Calu3 (cell line): ENCODE data around the gene HEXD. TPM values are rescaled to one million over a fixed set of nuclear protein-coding genes. Genes with fewer than 3 reads are reported as not detected.

Experiments
- BruUV-seq: library from RNA; stranded (reverse); fragments of 400-500 nt; replicated peaks from 2 replicates; lab custom pipeline; 2021; lab: Mats Ljungman, UMichigan
- CTCF ChIA-PET: fragments of 300-600 bp; sonication (Branson Sonifier 250); formaldehyde crosslinking; loops from one replicate; lab custom pipeline; 2022; ENCODE audit warnings: antibody characterized with exemption; lab: Charles Lee
- DNase-seq: peaks from one replicate; pipeline ENCODE4 v3.0.0; 2022
- H3K27ac Mint-ChIP-seq: one replicate; pipeline ENCODE4 v1.8.0; 2022; ENCODE audit warnings: mixed read lengths; ENCODE audit not compliant: unreplicated experiment
- H3K27me3 Mint-ChIP-seq: one replicate; pipeline ENCODE4 v1.8.0; 2022; ENCODE audit warnings: mixed read lengths; ENCODE audit not compliant: unreplicated experiment
- H3K36me3 Mint-ChIP-seq: one replicate; pipeline ENCODE4 v1.8.0; 2022; ENCODE audit warnings: mild to moderate bottlenecking, moderate library complexity, mixed read lengths; ENCODE audit not compliant: insufficient read depth, unreplicated experiment
- H3K4me1 Mint-ChIP-seq: one replicate; pipeline ENCODE4 v1.8.0; 2022; ENCODE audit warnings: mild to moderate bottlenecking, low read depth, mixed read lengths; ENCODE audit not compliant: unreplicated experiment
- H3K4me3 Mint-ChIP-seq: one replicate; pipeline ENCODE4 v1.8.0; 2022; ENCODE audit warnings: mild to moderate bottlenecking, low read depth, moderate library complexity, mixed read lengths; ENCODE audit not compliant: unreplicated experiment
- H3K9me3 Mint-ChIP-seq: one replicate; pipeline ENCODE4 v1.8.0; 2022; ENCODE audit warnings: low read depth, mixed read lengths; ENCODE audit not compliant: unreplicated experiment
- CTCF ChIP-seq: fragments of 200-600 bp; IDR thresholded peaks from one replicate; pipeline ENCODE4 v1.8.0; 2022; ENCODE audit warnings: antibody characterized with exemption; ENCODE audit not compliant: unreplicated experiment
- intact Hi-C: fragments of 100-400 bp; cut with micrococcal nuclease; formaldehyde crosslinking; loops from one replicate; pipeline ENCODE4 v1.10.0; 2022; ENCODE audit not compliant: unreplicated experiment
- total RNA-seq: library from RNA; stranded (reverse); gene quantifications from 2 replicates; pipeline ENCODE4 v1.2.3, GENCODE V29; 2022

Gene HEXD
- total RNA-seq, 1 experiment from 2014 or later = 30.7 TPM

GRCh38 chr17:82461827-82462524 lies 43.8 kb downstream of the HEXD start:
- peak overlapping the region; percentile 2 for H3K27ac Mint-ChIP-seq
- DNase-seq = peak; percentile 57
- no peaks in the 10 kb centered on the region for H3K27me3 Mint-ChIP-seq
- CTCF ChIA-PET = no interaction called here
- no TSS peak for BruUV-seq
- intact Hi-C loops = no loop called here
- H3K4me1 Mint-ChIP-seq = peaks cover 35% of the 10 kb centered on the region
- H3K36me3 Mint-ChIP-seq = peaks cover 52% of the 10 kb centered on the region
- no peak overlapping the region for H3K4me3 Mint-ChIP-seq
- no peak for TF ChIP-seq CTCF
- H3K9me3 Mint-ChIP-seq = no peaks in the 10 kb centered on the region

- no TSS peak for BruUV-seq
- no peak overlapping the region for H3K27ac Mint-ChIP-seq
- H3K36me3 Mint-ChIP-seq = peaks cover 46% of the 10 kb centered on the region
- no peaks in the 10 kb centered on the region for H3K27me3 Mint-ChIP-seq
- H3K9me3 Mint-ChIP-seq = no peaks in the 10 kb centered on the region
- no peak overlapping the region for H3K4me3 Mint-ChIP-seq
- no peak for DNase-seq
- TF ChIP-seq CTCF = no peak
- peaks cover 24% of the 10 kb centered on the region for H3K4me1 Mint-ChIP-seq
- intact Hi-C loops = no loop called here
- CTCF ChIA-PET = no interaction called here
These were observed 45.2 kb downstream of the HEXD start for GRCh38 chr17:82463391-82463790.

- intact Hi-C loops = no loop called here
- BruUV-seq = no TSS peak
- no peak for DNase-seq
- no peak overlapping the region for H3K27ac Mint-ChIP-seq
- H3K9me3 Mint-ChIP-seq = no peaks in the 10 kb centered on the region
- H3K4me3 Mint-ChIP-seq = no peak overlapping the region
- peaks cover 24% of the 10 kb centered on the region for H3K4me1 Mint-ChIP-seq
- CTCF ChIA-PET = interaction anchor here (0.6 kb wide), 1 partner anchor 9 kb away, joined by 4 read pairs; no protein-coding TSS in a partner anchor
- H3K27me3 Mint-ChIP-seq = no peaks in the 10 kb centered on the region
- H3K36me3 Mint-ChIP-seq = peaks cover 46% of the 10 kb centered on the region
- no peak for TF ChIP-seq CTCF
These were observed 45.9 kb downstream of the HEXD start for GRCh38 chr17:82463925-82464566.

GRCh38 chr17:82464567-82464929 lies 46.4 kb downstream of the HEXD start:
- no peak for DNase-seq
- TF ChIP-seq CTCF = no peak
- Mint-ChIP-seq H3K36me3 (peaks cover 46% of the 10 kb centered on the region), H3K9me3 (no peaks in the 10 kb centered on the region), H3K4me1 (peaks cover 24% of the 10 kb centered on the region), H3K27me3 (no peaks in the 10 kb centered on the region), H3K4me3 (no peak overlapping the region), H3K27ac (no peak overlapping the region)
- BruUV-seq = no TSS peak
- intact Hi-C loops = no loop called here
- CTCF ChIA-PET = no interaction called here
